GM19035 (cell line): ENCODE measurements around the gene COG2.

Experiments
- ATAC-seq: cut with Tn5 transposase; IDR thresholded peaks from one replicate; pipeline ENCODE4 v1.9.1; 2021; ENCODE audit not compliant: unreplicated experiment

Gene COG2

DNA sequence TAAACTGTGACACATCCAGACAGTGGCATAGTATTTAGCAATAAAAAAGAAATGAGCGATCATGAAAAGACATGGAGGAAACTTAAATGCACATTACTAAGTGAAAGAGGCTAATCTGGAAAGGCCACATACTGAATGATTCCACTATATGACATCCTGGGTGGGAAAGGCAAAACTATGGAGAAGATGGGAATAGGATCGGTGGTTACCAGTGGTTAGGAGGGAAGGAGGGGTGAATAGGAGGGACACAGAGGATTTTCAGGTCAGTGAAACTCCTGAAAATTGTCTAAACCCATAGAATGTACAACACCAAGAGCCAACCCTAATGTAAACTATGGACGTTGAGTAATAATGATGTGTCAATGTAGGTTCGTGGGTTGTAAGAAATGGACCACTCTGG, 57.9 kb downstream of the COG2 start:
- no peak for ATAC-seq

- ATAC-seq, result no peak
Observed at GRCh38 chr1:230701434-230701833, 59.2 kb downstream of the COG2 start.

DNA sequence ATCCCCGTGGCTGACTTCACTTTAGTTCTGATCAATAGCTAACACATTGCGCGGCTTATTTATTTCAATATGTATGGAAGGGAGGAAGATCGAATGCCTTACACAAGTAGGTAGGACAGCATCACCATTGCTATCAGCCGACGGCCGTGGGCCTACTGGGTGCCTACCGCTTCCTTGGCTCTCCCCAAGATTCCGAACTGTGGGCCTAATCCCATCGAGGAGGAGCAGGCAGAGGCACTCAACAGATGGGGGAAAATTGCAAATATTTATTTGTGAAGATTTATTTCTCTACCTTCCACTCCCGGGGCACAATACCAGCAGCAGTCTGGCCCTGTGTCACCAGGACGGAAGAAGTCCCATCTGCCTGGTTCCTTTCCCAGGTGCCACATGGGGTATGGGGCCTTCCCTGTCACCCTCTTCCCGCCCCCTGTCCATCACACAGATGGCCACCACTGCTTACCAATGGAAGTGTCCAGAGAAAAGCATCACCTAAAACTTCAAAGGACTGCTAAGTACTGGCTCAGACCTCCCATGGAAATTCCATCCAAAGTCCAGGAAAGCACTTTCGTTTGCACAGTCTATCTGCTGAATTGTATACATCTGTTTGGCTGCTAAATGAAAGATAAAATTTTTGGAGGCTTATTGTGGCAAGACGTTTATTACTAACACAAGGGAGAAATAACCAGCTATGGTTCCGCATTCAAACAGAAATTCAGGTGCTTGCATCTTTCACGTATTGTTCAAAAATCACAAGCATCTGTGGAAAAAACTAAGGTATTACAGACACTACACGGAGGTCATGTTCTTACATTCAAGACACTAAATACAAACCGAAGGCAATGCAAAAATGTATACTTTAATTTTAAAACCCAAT, 59.9 kb downstream of the COG2 start:
- ATAC-seq, result no peak

DNA sequence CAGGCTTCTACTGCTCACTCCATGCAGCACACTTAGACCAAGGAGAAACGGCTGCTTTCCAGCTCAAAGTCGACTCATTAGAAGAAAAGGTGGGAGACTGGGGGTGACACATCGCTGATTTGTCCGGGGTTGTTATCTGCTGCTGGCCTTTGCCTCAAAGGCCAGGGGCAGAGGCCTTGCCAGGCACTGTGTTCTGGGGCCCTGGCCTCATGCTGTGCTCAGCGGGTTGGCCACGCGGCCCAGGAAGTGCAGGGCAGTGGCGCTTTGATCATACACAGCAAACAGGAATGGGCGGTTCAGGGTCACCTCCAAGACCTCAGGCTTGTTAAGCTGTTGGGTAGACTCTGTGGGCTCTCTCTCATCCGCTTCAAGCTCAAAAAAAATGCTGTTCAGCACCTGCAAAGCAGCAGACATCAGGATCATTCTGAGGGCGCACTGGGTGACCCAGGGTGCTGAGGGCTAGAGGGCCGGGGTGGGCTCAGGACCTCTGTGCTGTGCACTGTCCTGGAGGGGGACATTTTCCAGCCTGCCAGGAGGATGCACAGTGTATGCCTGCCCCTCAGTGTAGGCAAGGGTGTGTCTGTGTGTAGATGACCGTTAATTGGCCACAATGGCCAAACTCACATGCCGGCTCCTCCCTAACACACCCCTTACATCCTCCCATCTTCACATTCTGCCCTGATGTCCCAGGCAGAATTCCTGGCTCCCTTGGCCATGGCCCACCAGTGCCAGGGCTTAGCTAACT, 60.8 kb downstream of the COG2 start:
- no peak for ATAC-seq

DNA sequence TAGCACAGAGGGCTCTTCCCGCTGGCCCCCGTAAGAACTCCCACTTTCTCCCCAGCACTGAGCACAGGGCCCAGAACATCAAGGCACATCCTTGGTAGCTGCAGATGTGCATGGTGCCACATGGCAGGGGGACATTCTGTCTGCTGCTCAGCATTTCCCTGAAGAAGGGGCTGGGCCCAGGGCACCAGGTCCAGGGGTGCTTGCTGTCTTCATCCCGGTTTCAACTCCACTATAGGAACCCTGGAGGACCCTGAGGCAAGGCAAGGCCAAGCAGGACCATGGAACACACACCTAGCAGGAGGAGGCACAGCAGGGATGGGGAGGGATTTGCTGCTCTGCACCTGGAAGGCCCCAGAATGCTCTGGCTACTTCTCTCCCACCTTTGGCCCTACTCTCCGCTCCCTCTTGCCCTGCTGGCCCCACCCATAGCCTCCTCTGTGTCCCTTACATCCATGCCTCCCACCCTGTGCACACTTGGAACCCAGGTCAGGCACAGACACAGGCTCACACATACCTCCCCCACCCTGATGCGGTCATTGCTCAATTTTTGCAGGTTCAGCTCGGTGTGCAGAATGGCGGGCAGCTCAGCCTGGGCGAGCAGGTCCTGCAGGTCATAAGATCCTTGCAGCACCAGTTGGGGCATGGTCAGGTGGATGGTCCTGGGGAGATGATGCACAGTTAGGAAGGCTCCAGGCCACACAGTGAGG, 61.6 kb downstream of the COG2 start:
- ATAC-seq, result no peak

DNA sequence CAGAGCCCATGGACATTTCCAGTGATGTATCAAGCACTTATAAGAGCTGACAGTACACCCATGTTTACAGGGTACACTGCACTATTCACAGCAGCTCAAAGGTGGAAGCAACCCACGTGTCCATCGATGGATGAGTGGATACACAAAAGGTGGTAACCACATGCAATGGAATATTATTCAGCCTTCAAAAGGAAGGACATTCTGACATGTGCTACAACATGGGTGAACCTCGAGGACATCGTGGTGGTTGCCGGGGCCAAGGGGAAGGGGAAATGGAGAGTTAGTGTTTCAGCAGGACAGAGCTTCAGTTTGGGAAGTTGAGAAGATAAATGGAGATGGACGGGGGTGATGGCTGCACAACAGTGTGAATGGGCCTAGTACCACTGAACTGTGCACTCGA, 62.5 kb downstream of the COG2 start:
- ATAC-seq, result no peak

DNA sequence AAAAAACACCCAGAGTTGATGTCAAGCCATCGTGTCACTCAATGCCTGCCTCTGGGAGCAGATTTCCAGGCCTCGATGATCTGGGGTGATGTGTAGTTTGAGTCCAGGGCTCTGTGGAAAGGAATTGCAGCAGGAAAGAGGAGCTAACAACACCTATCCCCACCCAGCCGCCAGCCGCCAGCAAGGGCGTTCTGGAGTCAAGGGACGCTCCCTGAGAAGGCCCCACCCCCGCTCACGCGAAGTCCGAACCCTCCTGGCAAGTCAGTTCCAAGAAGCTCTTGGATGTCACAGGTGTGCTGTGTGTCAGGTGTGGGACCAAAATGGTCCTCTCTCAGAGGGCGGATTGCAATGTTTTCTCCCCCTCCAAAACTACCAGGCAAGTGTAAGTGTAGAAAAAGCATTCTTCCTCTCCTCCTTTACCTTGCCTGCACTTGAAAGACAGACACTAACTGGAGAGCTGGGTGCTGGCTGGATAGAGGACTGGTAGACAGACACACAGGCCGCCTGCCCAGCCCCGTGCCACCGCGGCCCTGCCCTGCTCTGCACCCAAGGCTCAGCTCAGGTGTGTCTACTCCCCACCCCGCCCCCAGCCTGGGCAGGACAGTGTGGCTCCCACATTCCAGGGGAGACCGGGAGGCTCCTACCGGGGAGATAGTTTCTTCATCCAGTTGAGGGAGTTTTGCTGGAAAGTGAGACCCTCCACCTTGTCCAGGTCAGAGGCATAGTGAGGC, 63.2 kb downstream of the COG2 start:
- no peak for ATAC-seq

DNA sequence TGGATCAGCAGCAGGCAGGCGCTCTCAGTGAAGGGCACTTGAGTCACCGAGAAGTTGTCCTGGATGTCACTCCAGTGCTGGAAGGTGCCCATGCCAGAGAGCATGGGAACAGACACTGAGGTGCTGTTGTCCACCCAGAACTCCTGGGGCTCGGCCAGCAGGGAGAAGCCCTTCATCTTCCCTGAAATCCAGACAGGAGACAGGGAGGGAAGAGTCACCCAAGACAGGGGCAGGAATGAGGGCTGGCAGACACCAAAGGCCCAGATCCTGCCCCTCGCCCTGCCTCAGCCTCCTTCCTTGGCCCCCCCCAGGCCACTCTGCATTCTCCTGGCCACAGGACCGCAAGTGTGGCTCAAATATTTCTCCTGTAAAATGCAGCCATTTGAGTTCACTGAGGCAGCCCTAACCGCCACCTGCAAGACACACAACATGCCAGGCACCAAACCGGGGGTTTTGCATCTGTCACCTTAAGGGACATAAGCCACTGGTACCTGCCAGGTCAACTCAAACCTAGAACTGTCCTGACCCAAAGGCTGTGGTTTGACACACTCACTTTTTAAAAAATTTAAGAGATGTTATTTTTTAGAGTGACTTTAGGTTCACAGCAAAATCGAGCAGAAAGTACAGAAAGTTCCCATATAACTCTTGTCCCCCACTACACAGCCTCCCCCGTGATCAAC, 63.9 kb downstream of the COG2 start:
- ATAC-seq, result no peak

DNA sequence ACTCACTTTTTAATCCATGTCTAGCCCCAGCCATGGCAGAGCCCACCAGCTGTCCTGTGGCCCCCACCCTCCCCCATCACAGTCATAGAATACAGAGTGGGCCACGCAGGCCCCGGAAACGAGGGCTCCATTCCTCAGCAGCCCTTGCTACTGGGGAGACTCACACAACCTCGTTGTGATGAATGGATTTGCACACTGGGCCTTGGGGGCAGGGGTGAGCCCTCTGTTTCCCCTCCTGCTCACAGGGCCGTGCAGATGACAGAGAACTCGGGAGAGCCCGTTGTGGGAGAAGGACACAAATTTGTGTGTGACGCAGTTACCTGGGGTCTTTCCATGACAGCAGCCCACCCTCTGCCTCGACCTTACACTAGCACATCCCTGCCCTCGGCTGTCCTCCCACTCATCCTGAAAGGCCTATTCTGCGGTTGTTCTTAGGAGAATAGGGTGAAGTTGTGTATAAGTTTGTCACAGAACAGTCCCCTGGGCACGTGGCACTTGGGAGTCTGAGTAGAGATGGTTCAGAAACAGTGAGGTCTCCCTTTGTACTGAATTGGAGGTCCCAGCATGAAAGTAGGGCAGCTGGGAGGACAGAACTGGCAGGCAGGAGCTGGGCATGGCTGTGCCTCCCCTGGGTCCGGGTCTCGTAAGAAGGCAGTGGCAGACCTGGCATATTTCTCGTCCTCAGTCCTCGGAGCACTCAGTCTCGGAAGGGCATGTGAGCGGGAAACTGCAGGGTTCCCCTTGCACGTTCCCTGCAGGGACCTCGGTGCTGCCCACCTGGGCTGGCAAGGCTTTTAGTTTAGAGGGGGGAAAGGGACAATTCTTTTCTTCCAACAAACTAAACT, 64.8 kb downstream of the COG2 start:
- no peak for ATAC-seq

DNA sequence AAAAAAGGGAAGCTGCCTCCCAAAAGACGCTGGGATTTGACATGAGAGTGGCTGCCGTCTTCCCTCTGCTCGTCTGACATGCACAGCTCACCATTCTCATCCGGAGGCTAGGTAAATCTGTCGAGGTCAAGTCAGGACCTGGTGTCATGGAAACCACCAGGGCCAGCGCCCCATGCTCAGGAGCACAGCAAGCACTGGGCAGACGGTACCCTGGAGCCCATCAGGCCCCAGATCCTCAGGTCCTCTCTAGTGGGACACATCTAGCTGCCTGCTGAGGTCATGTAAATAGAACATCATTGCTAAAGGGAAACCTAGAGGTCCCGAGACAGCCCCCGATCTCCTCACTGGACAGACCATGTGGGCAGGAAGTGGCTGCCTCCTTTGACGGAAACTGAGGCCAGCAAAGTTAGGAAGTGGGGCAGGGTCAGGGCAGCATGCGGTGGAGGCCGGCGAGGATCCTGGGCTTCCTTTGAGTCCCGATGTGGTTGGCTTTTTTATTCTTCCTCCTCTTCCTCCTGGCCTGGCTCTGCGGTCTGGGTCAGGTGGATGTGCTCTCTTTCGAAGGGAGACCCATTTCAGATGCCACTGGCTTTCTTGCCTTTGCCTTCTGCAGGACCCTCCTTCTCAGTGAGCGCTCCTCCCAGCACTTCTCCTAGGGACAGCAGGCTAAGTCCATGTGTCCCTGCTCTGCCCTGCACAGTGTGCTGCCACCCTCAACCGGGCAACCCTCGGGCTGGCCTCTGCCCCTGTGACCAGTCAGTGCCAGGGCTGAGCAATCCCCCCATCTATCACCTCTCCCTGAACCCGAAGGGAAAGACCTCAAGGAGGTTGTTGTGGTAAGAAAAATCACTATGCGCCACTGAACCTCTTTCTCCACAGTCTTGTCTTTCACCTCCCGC, 65.7 kb downstream of the COG2 start:
- ATAC-seq, result no peak

- ATAC-seq, result no peak
Observed at GRCh38 chr1:230708631-230709580, 66.6 kb downstream of the COG2 start.

DNA sequence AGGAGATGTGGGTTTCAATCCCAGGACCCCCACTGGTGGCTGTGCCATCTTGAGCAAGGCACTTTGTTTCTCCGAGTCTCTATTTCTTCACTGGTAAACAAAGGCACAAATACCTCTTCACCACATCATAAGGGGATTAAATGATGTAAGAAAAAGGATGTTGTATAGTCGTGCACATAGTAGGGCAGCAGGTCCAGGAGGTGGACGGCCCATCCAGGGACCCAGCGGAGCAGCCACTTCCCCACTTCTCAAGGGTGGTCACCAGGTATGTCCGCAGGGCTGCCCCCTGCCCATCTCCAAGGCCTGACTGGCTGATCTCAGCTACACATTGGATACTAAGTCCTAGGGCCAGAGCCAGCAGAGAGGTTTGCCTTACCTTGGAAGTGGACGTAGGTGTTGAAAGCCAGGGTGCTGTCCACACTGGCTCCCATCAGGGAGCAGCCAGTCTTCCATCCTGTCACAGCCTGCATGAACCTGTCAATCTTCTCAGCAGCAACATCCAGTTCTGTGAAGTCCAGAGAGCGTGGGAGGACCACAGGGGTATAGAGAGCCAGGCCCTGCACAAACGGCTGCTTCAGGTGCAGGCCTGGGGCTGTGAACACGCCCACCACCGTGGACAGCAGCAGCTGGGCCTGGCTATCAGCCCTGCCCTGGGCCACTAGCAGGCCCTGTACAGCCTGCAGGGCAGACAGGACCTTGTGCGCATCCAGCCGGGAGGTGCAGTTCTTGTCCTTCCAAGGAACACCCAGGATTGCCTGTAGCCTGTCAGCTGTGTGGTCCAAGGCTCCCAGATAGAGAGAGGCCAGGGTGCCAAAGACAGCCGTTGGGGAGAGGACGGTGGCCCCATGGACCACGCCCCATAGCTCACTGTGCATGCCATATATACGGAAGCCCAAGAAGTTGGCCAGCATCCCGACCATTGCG, 67.6 kb downstream of the COG2 start:
- no peak for ATAC-seq

DNA sequence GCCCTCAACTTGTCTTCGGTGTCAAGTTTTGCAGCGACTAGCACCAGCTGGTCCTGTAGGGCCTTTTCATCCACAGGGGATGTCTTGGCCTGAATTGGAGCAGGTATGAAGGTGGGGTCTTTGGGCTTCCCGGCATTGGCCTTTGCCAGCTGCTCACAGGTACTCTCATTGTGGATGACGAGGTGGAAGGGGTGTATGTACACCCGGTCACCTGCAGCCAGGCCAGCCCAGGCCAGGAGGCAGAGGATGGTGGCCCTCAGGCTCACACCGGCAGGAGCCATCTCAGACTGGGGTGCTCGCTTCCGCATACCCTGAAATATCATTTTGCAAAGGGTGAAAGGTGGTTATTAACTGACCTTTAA, 68.2 kb downstream of the COG2 start:
- ATAC-seq, result no peak

DNA sequence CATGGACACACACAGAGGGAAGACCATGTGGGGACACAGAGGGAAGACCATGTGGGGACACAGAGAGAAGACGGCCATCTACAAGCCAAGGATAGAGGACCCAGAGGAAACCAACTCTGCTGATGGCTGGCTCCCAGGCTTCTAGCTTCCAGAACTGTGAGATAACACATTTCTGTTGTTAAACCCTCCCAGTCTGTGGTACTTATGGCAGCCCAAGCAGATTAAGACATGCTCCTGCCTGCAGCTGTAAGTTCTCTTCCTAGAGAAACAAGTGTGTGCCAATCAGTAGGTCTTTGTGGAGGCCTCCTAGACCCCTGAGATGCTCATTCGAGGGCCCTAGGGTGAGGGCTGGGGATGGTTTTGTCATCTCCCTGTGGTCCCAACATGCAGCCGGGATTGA, 69.0 kb downstream of the COG2 start:
- ATAC-seq, result no peak

DNA sequence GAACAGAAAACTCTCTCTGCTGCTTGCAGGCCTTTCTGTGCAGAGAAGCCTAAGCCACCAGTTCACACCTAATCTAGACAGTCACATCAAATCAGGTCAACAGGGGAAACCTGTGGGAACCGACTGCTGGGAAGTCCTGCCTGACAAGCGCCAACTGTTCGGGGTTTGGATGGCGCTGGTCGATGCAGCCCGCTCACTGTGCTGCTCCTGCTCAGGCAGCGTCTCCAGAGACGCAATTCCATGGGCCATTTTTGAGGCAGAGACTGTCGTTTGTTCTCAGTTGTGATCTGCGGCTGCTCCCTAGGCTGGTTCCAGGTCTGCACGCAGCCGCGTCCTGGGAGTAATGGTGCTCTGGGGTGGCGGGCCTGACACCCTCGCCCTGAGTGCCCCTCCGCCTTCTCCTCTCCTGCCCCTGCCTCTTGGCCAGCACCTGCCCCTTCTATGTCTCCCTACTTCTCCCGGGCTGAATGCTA, 70.2 kb downstream of the COG2 start:
- ATAC-seq, result no peak

DNA sequence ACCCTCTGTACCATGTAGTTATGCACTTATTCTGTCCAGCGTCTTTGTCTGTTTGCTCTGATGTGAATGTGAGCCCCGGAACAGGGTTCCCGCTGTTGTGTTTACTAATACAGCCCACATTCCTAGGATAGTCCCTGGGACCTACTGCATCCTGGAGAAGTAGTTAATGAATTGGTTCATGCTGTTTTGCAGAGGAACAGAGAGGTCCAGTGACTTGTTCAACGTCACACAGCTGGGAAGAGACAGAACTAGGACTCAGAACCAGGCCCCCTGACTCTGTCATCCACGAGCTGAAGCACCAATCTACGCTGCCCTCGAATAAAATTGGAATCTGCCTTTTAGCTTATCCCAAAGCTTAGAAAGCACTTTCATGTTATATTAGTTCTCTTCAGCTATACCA, 70.9 kb downstream of the COG2 start:
- no peak for ATAC-seq
